HepG2 (cell line): ENCODE results near the gene GRP. TPM values are rescaled to one million over a fixed set of nuclear protein-coding genes. Genes with fewer than 3 reads are reported as not detected.

Experiments used
- ATAC-seq: fragments of 200-7000 bp; cut with Tn5 transposase; 3 replicates; pipeline ENCODE4 v1.9.1; 2020; ENCODE audit warnings: mild to moderate bottlenecking, moderate library complexity
- BruUV-seq: library from RNA; stranded (reverse); fragments of 400-500 nt; replicated peaks from 2 replicates; lab custom pipeline; 2021; lab: Mats Ljungman, UMichigan
- CTCF ChIA-PET: fragments of 300-600 bp; formaldehyde crosslinking; extraction: SDS; loops from one replicate; lab custom pipeline; 2021; ENCODE audit warnings: low total read pairs, inconsistent platforms, low intra/inter-chr PET ratio; lab: Yijun Ruan, JAX
- POLR2A ChIA-PET: fragments of 350-600 bp; sonication (Branson Sonifier 250); formaldehyde crosslinking; loops from one replicate; lab custom pipeline; 2020; ENCODE audit warnings: antibody characterized with exemption, inconsistent platforms; lab: Yijun Ruan, JAX
- DNase-seq: peaks from one replicate; pipeline ENCODE4 v3.0.0-alpha.2; 2015; ENCODE audit warnings: low spot score
- FAIRE-seq: peaks from 3 replicates; lab custom pipeline; 2011; peaks lifted over from hg19 to GRCh38; lab: Jason Lieb, UNC
- H2AFZ ChIP-seq: one replicate; pipeline ENCODE4 v1.6.1; 2011; ENCODE audit warnings: low read length, inconsistent platforms
- H3K27ac ChIP-seq: fragments of 300-600 bp; 3 replicates; pipeline ENCODE4 v1.8.0; 2011; ENCODE audit warnings: mixed run types, mild to moderate bottlenecking, mixed read lengths, low read length, inconsistent platforms; ENCODE audit not compliant: insufficient read depth; ENCODE audit errors: extremely low read length
- H3K27me3 ChIP-seq, 2 experiments: fragments of 200-600 bp in 1 of 2; 2 replicates in 1 of 2; 3 replicates in 1 of 2; pipeline versions ENCODE4 v1.6.0 to v1.8.0; 2011; ENCODE audit warnings: low read length in 2 of 2, mild to moderate bottlenecking in 2 of 2, moderate library complexity in 2 of 2, inconsistent platforms in 1 of 2; ENCODE audit not compliant: insufficient read depth in 2 of 2, control insufficient read depth in 1 of 2
- H3K36me3 ChIP-seq, 2 experiments: fragments of 200-600 bp in 1 of 2; replicated peaks in 1 of 2; 2 replicates in 1 of 2; 3 replicates in 1 of 2; pipeline versions ENCODE4 v1.5.1 to v1.8.0; 2011; ENCODE audit warnings: low read length in 2 of 2, inconsistent platforms in 1 of 2; ENCODE audit not compliant: insufficient read depth in 2 of 2, control insufficient read depth in 1 of 2
- H3K4me1 ChIP-seq: 2 replicates; pipeline ENCODE4 v1.5.1; 2012; ENCODE audit warnings: low read length, inconsistent platforms; ENCODE audit not compliant: insufficient read depth
- H3K4me2 ChIP-seq: 2 replicates; pipeline ENCODE4 v1.6.0; 2011; ENCODE audit warnings: low read depth, low read length, inconsistent platforms
- H3K4me3 ChIP-seq, 3 experiments: fragments of 200-600 bp in 1 of 3; sonication (generic), shearing (Covaris generic) in 1 of 3; replicated peaks in 1 of 3; 2 replicates each; pipeline ENCODE4 v1.5.1; 2011 to 2016; ENCODE audit warnings: low read length in 3 of 3, inconsistent platforms in 2 of 3, low read depth in 2 of 3, mild to moderate bottlenecking in 2 of 3, control low read depth in 1 of 3, mixed read lengths in 1 of 3; ENCODE audit not compliant: insufficient read depth in 1 of 3
- H3K79me2 ChIP-seq: one replicate; pipeline ENCODE4 v1.6.1; 2011; ENCODE audit warnings: low read length, inconsistent platforms; ENCODE audit not compliant: insufficient read depth
- H3K9ac ChIP-seq: 2 replicates; pipeline ENCODE4 v1.6.0; 2011; ENCODE audit warnings: mild to moderate bottlenecking, low read depth, low read length, inconsistent platforms; ENCODE audit not compliant: insufficient read depth
- H3K9me3 ChIP-seq: 2 replicates; pipeline ENCODE4 v1.5.1; 2012; ENCODE audit warnings: mild to moderate bottlenecking, low read length
- H4K20me1 ChIP-seq: 2 replicates; pipeline ENCODE4 v1.6.0; 2011; ENCODE audit warnings: inconsistent platforms, mild to moderate bottlenecking, low read length, moderate library complexity; ENCODE audit not compliant: insufficient read depth
- ELF1 ChIP-seq: sonication (generic); formaldehyde crosslinking; IDR thresholded peaks from 2 replicates; pipeline ENCODE4 v1.4.0; 2020; ENCODE audit warnings: missing genetic modification reagents
- EZH2 ChIP-seq: conservative IDR thresholded peaks from 2 replicates; pipeline ENCODE4 v1.6.1; 2012; ENCODE audit warnings: mild to moderate bottlenecking, low read depth, low read length, moderate library complexity
- MLX ChIP-seq: IDR thresholded peaks from 2 replicates; pipeline ENCODE4 v1.6.1; 2016
- MXD1 ChIP-seq: sonication (generic); formaldehyde crosslinking; IDR thresholded peaks from 2 replicates; pipeline ENCODE4 v1.4.0; 2020; ENCODE audit warnings: mild to moderate bottlenecking, missing genetic modification reagents
- ZKSCAN8 ChIP-seq: IDR thresholded peaks from 2 replicates; pipeline ENCODE4 v1.6.1; 2016; ENCODE audit warnings: borderline replicate concordance, missing genetic modification reagents, missing compliant biosample characterization
- ZNF501 ChIP-seq: sonication (generic); formaldehyde crosslinking; IDR thresholded peaks from 2 replicates; pipeline ENCODE4 v1.5.1; 2020; ENCODE audit warnings: mild to moderate bottlenecking, moderate library complexity, missing genetic modification reagents
- WGBS: methylation state at CpG from one replicate; pipeline ENCODE4 v1.1.6; 2017; ENCODE audit warnings: low lambda C conversion rate; 5-methylcytosine and 5-hydroxymethylcytosine counted together
- in situ Hi-C: cut with HindIII; loops from 2 replicates; pipeline ENCODE4 v1.10.0; 2017; ENCODE audit warnings: low pct_unique_long_range_greater_than_20kb; ENCODE audit not compliant: extremely low pct_ligation_motif_present
- intact Hi-C: fragments of 100-400 bp; cut with micrococcal nuclease; formaldehyde crosslinking; loops from one replicate; pipeline ENCODE4 v1.10.0; 2022; ENCODE audit not compliant: unreplicated experiment
- polyA plus RNA-seq, 8 experiments: library from polyadenylated mRNA; depleted of rRNA in 3 of 8; stranded (reverse) in 7 of 8; unstranded in 1 of 8; fragments of >200 nt; fragmentation: Illumina TruSeq in 4 of 8; extraction: Trizol in 4 of 8; gene quantifications; 2 replicates each; pipeline versions ENCODE4 v1.2.1 to v1.2.3, GENCODE V29; 2011 to 2016; ENCODE audit warnings: low read depth in 4 of 8, missing spikeins in 1 of 8, mixed read lengths in 1 of 8; ENCODE audit not compliant: insufficient read depth in 1 of 8
- total RNA-seq, 5 experiments: library from RNA; depleted of rRNA; stranded (reverse); fragments of >200 nt; fragmentation: Illumina TruSeq; extraction: Trizol; gene quantifications; 2 replicates each; pipeline ENCODE4 v1.2.3, GENCODE V29; 2016; ENCODE audit warnings: low read depth in 1 of 5
- TF ChIP-seq, protein P1 (sequence below): sonication (generic); formaldehyde crosslinking; conservative IDR thresholded peaks from 2 replicates; pipeline ENCODE4 v1.4.0; 2020; ENCODE audit warnings: missing genetic modification reagents
- TF ChIP-seq, protein P2 (sequence below): sonication (generic); formaldehyde crosslinking; IDR thresholded peaks from 2 replicates; pipeline ENCODE4 v1.9.0; 2021; ENCODE audit warnings: missing genetic modification reagents, borderline replicate concordance

The GRP gene
- total and polyA plus RNA-seq, 2 of the 13 experiments (the other 11 are each of a cell fraction or from before 2014, with no cell fraction given), result not detected

- Histone ChIP-seq H3K9me3 (no peaks in the 10 kb centered on the region), H3K4me1 (no peaks in the 10 kb centered on the region), H3K4me3 (no peak overlapping the region), H3K79me2 (no peaks in the 10 kb centered on the region), H3K27ac (no peak overlapping the region), H3K27me3 (peaks cover 9 to 77% of the 10 kb centered on the region in 2 experiments), H2AFZ (no peak overlapping the region), H3K36me3 (no peaks in the 10 kb centered on the region), H3K9ac (no peak overlapping the region), H4K20me1 (no peaks in the 10 kb centered on the region), H3K4me2 (no peak overlapping the region)
- intact Hi-C loops, result loop anchor here (2.0 kb wide), 1 partner anchor 19 kb away; no protein-coding TSS in a partner anchor
- TF ChIP-seq MXD1, result no peak
- TF ChIP-seq EZH2, result 0 out of 2 replicates have a peak, but pooled peaks have one; percentile 11
- DNase-seq (no peak), FAIRE-seq (no peak), ATAC-seq (no peak)
- CTCF ChIA-PET, result interaction anchor here (2.0 kb wide), 1 partner anchor 18 kb away, joined by 10 read pairs; no protein-coding TSS in a partner anchor
- POLR2A ChIA-PET, result no interaction called here
- WGBS, result 26% methylated on average over 23 of the region's 41 CpGs
- in situ Hi-C loops, result loop anchor here (10.0 kb wide), 1 partner anchor 183 kb away; no protein-coding TSS in a partner anchor
- BruUV-seq, result no TSS peak
Measured at GRCh38 chr18:59267503-59268126, 47.7 kb downstream of the GRP start.

DNA sequence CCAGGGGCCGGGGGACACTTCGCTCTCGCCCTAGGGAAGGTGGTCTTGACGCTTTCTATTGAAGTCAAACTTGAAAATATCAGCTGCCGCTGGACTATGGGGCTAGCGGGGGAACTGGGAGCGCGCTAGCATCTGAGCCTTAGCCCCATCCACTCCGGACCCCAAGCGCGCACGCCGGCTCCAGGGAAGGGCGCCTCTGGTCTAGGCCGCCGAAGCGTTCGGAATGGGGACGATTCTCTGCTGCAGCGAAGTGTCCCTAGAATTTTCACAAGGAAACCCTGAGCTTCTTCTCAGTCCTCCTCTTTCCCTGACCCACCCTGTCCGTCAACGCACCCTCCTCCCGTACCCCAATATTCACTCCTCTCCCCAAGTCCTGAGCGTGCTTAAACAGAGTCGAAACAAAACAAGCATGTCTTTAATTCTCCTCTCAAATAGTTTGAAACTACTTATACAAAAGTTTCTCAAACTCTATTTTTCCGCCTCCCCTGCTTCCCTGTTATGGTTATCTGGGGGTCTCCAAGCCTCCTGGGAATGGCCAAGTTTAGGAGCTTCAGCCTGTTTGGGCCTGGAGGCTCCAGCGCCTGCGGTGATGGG lies 48.3 kb downstream of the GRP start:
- BruUV-seq, result no TSS peak
- no peak for DNase-seq
- Histone ChIP-seq H3K27ac (no peak overlapping the region), H3K4me2 (peak overlapping the region; percentile 75), H3K9ac (no peak overlapping the region), H3K4me1 (no peaks in the 10 kb centered on the region), H3K36me3 (no peaks in the 10 kb centered on the region), H4K20me1 (no peaks in the 10 kb centered on the region), H2AFZ (no peak overlapping the region), H3K27me3 (peaks cover 9 to 74% of the 10 kb centered on the region in 2 experiments), H3K9me3 (no peaks in the 10 kb centered on the region), H3K79me2 (no peaks in the 10 kb centered on the region), H3K4me3 (peak overlapping the region in 1 of 3 experiments; percentile 70; a peak in 1 of 6 replicates)
- in situ Hi-C loops (loop anchor here (10.0 kb wide), 1 partner anchor 183 kb away; no protein-coding TSS in a partner anchor), intact Hi-C loops (loop anchor here (2.0 kb wide), 1 partner anchor 19 kb away; no protein-coding TSS in a partner anchor)
- FAIRE-seq, result no peak
- ChIA-PET POLR2A (no interaction called here), CTCF (interaction anchor here (2.0 kb wide), 1 partner anchor 19 kb away, joined by 10 read pairs; no protein-coding TSS in a partner anchor)
- no peak for ATAC-seq
- WGBS, result 62% methylated on average over 19 of the region's 28 CpGs
- TF ChIP-seq, protein P1, sequence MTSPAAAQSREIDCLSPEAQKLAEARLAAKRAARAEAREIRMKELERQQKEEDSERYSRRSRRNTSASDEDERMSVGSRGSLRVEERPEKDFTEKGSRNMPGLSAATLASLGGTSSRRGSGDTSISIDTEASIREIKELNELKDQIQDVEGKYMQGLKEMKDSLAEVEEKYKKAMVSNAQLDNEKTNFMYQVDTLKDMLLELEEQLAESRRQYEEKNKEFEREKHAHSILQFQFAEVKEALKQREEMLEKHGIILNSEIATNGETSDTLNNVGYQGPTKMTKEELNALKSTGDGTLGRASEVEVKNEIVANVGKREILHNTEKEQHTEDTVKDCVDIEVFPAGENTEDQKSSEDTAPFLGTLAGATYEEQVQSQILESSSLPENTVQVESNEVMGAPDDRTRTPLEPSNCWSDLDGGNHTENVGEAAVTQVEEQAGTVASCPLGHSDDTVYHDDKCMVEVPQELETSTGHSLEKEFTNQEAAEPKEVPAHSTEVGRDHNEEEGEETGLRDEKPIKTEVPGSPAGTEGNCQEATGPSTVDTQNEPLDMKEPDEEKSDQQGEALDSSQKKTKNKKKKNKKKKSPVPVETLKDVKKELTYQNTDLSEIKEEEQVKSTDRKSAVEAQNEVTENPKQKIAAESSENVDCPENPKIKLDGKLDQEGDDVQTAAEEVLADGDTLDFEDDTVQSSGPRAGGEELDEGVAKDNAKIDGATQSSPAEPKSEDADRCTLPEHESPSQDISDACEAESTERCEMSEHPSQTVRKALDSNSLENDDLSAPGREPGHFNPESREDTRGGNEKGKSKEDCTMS (CRISPR knock-in tag), result no peak
- TF ChIP-seq MLX (no peak), ZNF501 (CRISPR knock-in tag) (no peak), ZKSCAN8 (CRISPR knock-in tag) (no peak), ELF1 (CRISPR knock-in tag) (no peak)
- TF ChIP-seq, protein P2, sequence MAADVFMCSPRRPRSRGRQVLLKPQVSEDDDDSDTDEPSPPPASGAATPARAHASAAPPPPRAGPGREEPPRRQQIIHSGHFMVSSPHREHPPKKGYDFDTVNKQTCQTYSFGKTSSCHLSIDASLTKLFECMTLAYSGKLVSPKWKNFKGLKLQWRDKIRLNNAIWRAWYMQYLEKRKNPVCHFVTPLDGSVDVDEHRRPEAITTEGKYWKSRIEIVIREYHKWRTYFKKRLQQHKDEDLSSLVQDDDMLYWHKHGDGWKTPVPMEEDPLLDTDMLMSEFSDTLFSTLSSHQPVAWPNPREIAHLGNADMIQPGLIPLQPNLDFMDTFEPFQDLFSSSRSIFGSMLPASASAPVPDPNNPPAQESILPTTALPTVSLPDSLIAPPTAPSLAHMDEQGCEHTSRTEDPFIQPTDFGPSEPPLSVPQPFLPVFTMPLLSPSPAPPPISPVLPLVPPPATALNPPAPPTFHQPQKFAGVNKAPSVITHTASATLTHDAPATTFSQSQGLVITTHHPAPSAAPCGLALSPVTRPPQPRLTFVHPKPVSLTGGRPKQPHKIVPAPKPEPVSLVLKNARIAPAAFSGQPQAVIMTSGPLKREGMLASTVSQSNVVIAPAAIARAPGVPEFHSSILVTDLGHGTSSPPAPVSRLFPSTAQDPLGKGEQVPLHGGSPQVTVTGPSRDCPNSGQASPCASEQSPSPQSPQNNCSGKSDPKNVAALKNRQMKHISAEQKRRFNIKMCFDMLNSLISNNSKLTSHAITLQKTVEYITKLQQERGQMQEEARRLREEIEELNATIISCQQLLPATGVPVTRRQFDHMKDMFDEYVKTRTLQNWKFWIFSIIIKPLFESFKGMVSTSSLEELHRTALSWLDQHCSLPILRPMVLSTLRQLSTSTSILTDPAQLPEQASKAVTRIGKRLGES (CRISPR knock-in tag), result no peak
